ENCODE results near the gene KRTAP24-1. TPM values are rescaled to one million over a fixed set of nuclear protein-coding genes. Genes with fewer than 3 reads are reported as not detected.
A peak's percentile ranks its signal among the peaks of the same experiment; 100 is the strongest.

KRTAP24-1 gene
- total and polyA plus RNA-seq, 2 experiments from 2014 or later, result not detected

GRCh38 chr21:30271156-30271555 is 11.6 kb downstream of the KRTAP24-1 start:
- no peak overlapping the region for H3K27ac ChIP-seq
- H4K20me1 ChIP-seq (ENCODE audit: insufficient read depth), result no peaks in the 10 kb centered on the region
- no peaks in the 10 kb centered on the region for H3K27me3 ChIP-seq (replicated peaks; ENCODE audit: insufficient read depth)
- H3K4me2 ChIP-seq (ENCODE audit: unreplicated experiment), result no peak overlapping the region
- H3K9me3 ChIP-seq (ENCODE audit: low read depth), result no peaks in the 10 kb centered on the region
- TF ChIP-seq EZH2phosphoT487 (IDR thresholded peaks at IDR 0.05; ENCODE audit: insufficient read depth, low read depth), result no peak
- no peak for TF ChIP-seq EZH2 (IDR thresholded peaks at IDR 0.05; ENCODE audit: insufficient read depth, poor library complexity, severe bottlenecking)
- H3K4me3 ChIP-seq, result no peak overlapping the region
- in situ Hi-C loops (cut with MboI), result no loop called here
- no peak overlapping the region for H2AFZ ChIP-seq
- WGBS, 2 experiments (ENCODE audit: low coverage in 1 of 2, low lambda C conversion rate in 2 of 2, missing lambda C conversion rate in 2 of 2), result 21 to 27% methylated on average over 5 of the region's 5 CpGs
- no peaks in the 10 kb centered on the region for H3K4me1 ChIP-seq (ENCODE audit: insufficient read depth)
- no peaks in the 10 kb centered on the region for H3K79me2 ChIP-seq (ENCODE audit: insufficient read depth)
- no peaks in the 10 kb centered on the region for H3K9me2 ChIP-seq (ENCODE audit: insufficient read depth)
- no peaks in the 10 kb centered on the region for H3K36me3 ChIP-seq (ENCODE audit: low read depth)
- H3K9ac ChIP-seq, result no peak overlapping the region
- no peaks in the 10 kb centered on the region for H3F3A ChIP-seq (ENCODE audit: insufficient read depth)
- DNase-seq, result no peak

GRCh38 chr21:30269803-30270530 is 12.8 kb downstream of the KRTAP24-1 start:
- no peak for DNase-seq
- no peak overlapping the region for H3K4me2 ChIP-seq (ENCODE audit: unreplicated experiment)
- no peak overlapping the region for H3K9ac ChIP-seq
- H3F3A ChIP-seq (ENCODE audit: insufficient read depth), result no peaks in the 10 kb centered on the region
- H3K4me3 ChIP-seq, result no peak overlapping the region
- H3K9me2 ChIP-seq (ENCODE audit: insufficient read depth), result no peaks in the 10 kb centered on the region
- no peak overlapping the region for H2AFZ ChIP-seq
- no peaks in the 10 kb centered on the region for H4K20me1 ChIP-seq (ENCODE audit: insufficient read depth)
- H3K9me3 ChIP-seq (ENCODE audit: low read depth), result no peaks in the 10 kb centered on the region
- in situ Hi-C loops (cut with MboI), result no loop called here
- no peak overlapping the region for H3K27ac ChIP-seq
- no peak for TF ChIP-seq EZH2phosphoT487 (IDR thresholded peaks at IDR 0.05; ENCODE audit: insufficient read depth, low read depth)
- TF ChIP-seq EZH2 (IDR thresholded peaks at IDR 0.05; ENCODE audit: insufficient read depth, poor library complexity, severe bottlenecking), result no peak
- H3K4me1 ChIP-seq (ENCODE audit: insufficient read depth), result no peaks in the 10 kb centered on the region
- no peaks in the 10 kb centered on the region for H3K79me2 ChIP-seq (ENCODE audit: insufficient read depth)
- no peaks in the 10 kb centered on the region for H3K27me3 ChIP-seq (replicated peaks; ENCODE audit: insufficient read depth)
- H3K36me3 ChIP-seq (ENCODE audit: low read depth), result no peaks in the 10 kb centered on the region
- WGBS, 2 experiments (ENCODE audit: low coverage in 1 of 2, low lambda C conversion rate in 2 of 2, missing lambda C conversion rate in 2 of 2), result 49% methylated on average over 3 of the region's 3 CpGs

- Histone ChIP-seq H3K4me2 (ENCODE audit: unreplicated experiment) (no peak overlapping the region), H3F3A (ENCODE audit: insufficient read depth) (no peaks in the 10 kb centered on the region), H3K27me3 (replicated peaks; ENCODE audit: insufficient read depth) (no peaks in the 10 kb centered on the region), H3K9ac (no peak overlapping the region), H2AFZ (no peak overlapping the region), H3K4me3 (no peak overlapping the region), H4K20me1 (ENCODE audit: insufficient read depth) (no peaks in the 10 kb centered on the region), H3K9me2 (ENCODE audit: insufficient read depth) (no peaks in the 10 kb centered on the region), H3K79me2 (ENCODE audit: insufficient read depth) (no peaks in the 10 kb centered on the region), H3K4me1 (ENCODE audit: insufficient read depth) (no peaks in the 10 kb centered on the region), H3K27ac (no peak overlapping the region), H3K9me3 (ENCODE audit: low read depth) (no peaks in the 10 kb centered on the region), H3K36me3 (ENCODE audit: low read depth) (no peaks in the 10 kb centered on the region)
- in situ Hi-C loops (cut with MboI), result no loop called here
- DNase-seq, result peak; percentile 2
- no peak for TF ChIP-seq EZH2 (IDR thresholded peaks at IDR 0.05; ENCODE audit: insufficient read depth, poor library complexity, severe bottlenecking)
- TF ChIP-seq EZH2phosphoT487 (IDR thresholded peaks at IDR 0.05; ENCODE audit: insufficient read depth, low read depth), result no peak
- WGBS, 2 experiments (ENCODE audit: low coverage in 1 of 2, low lambda C conversion rate in 2 of 2, missing lambda C conversion rate in 2 of 2), result 55 to 57% methylated on average over 5 of the region's 5 CpGs
These were observed 14.0 kb downstream of the KRTAP24-1 start for GRCh38 chr21:30268608-30269197.

- no peaks in the 10 kb centered on the region for H3F3A ChIP-seq (ENCODE audit: insufficient read depth)
- H2AFZ ChIP-seq, result no peak overlapping the region
- no peaks in the 10 kb centered on the region for H4K20me1 ChIP-seq (ENCODE audit: insufficient read depth)
- in situ Hi-C loops (cut with MboI), result no loop called here
- H3K4me3 ChIP-seq, result no peak overlapping the region
- H3K4me2 ChIP-seq (ENCODE audit: unreplicated experiment), result no peak overlapping the region
- H3K36me3 ChIP-seq (ENCODE audit: low read depth), result no peaks in the 10 kb centered on the region
- H3K27ac ChIP-seq, result no peak overlapping the region
- peak; percentile 69 for DNase-seq
- no peaks in the 10 kb centered on the region for H3K79me2 ChIP-seq (ENCODE audit: insufficient read depth)
- H3K9ac ChIP-seq, result no peak overlapping the region
- no peaks in the 10 kb centered on the region for H3K9me3 ChIP-seq (ENCODE audit: low read depth)
- 39 to 41% methylated on average over 4 of the region's 4 CpGs for WGBS, 2 experiments (ENCODE audit: low coverage in 1 of 2, low lambda C conversion rate in 2 of 2, missing lambda C conversion rate in 2 of 2)
- TF ChIP-seq EZH2phosphoT487 (IDR thresholded peaks at IDR 0.05; ENCODE audit: insufficient read depth, low read depth), result no peak
- no peak for TF ChIP-seq EZH2 (IDR thresholded peaks at IDR 0.05; ENCODE audit: insufficient read depth, poor library complexity, severe bottlenecking)
- no peaks in the 10 kb centered on the region for H3K9me2 ChIP-seq (ENCODE audit: insufficient read depth)
- H3K27me3 ChIP-seq (replicated peaks; ENCODE audit: insufficient read depth), result no peaks in the 10 kb centered on the region
- no peaks in the 10 kb centered on the region for H3K4me1 ChIP-seq (ENCODE audit: insufficient read depth)
These were observed 25.0 kb downstream of the KRTAP24-1 start for GRCh38 chr21:30257773-30258172.
